ENCODE data around the gene ESR1. TPM values are rescaled to one million over a fixed set of nuclear protein-coding genes. Genes with fewer than 3 reads are reported as not detected.

Gene ESR1
- total RNA-seq, 2 experiments from 2014 or later = 0.06 TPM; not detected in 1

DNA sequence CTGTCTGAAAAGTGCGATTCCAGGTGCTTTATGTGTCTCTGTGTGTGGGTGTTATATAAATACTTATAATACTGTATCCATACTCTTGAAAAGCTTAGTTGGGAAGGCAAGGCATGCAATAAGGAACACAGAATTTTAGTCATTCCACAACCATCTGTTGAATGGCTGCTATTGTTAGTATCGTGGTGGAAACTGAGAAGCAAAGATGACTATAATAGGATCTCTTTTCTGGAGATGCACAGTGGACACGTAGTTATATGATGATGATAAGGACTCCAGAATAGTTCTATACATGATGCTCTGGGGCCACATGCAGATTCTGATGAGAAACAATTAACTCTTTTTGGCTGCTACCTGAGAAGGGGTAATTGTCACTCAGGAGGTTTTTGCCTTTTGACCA, 25.2 kb downstream of the ESR1 start:
- POLR2A ChIA-PET = interaction anchor here (0.9 to 1.0 kb wide), 2 partner anchors 14 to 41 kb away, joined by 3 read pairs; no protein-coding TSS in a partner anchor
- H3K4me1 ChIP-seq (ENCODE audit: insufficient read depth, low read length, poor library complexity, severe bottlenecking) = no peaks in the 10 kb centered on the region
- H3K36me3 ChIP-seq (ENCODE audit: insufficient read depth, low read length) = no peaks in the 10 kb centered on the region
- no peaks in the 10 kb centered on the region for H3K79me2 ChIP-seq (ENCODE audit: insufficient read depth, low read depth, low read length)
- DNase-seq (ENCODE audit: low spot score) = no peak
- no peak overlapping the region for H2AFZ ChIP-seq (ENCODE audit: low read length)
- intact Hi-C loops (cut with micrococcal nuclease; ENCODE audit: unreplicated experiment) = no loop called here
- no peak for TF ChIP-seq EZH2phosphoT487 (IDR thresholded peaks at IDR 0.05; ENCODE audit: borderline replicate concordance, low read depth, low read length)
- TF ChIP-seq, protein P1, sequence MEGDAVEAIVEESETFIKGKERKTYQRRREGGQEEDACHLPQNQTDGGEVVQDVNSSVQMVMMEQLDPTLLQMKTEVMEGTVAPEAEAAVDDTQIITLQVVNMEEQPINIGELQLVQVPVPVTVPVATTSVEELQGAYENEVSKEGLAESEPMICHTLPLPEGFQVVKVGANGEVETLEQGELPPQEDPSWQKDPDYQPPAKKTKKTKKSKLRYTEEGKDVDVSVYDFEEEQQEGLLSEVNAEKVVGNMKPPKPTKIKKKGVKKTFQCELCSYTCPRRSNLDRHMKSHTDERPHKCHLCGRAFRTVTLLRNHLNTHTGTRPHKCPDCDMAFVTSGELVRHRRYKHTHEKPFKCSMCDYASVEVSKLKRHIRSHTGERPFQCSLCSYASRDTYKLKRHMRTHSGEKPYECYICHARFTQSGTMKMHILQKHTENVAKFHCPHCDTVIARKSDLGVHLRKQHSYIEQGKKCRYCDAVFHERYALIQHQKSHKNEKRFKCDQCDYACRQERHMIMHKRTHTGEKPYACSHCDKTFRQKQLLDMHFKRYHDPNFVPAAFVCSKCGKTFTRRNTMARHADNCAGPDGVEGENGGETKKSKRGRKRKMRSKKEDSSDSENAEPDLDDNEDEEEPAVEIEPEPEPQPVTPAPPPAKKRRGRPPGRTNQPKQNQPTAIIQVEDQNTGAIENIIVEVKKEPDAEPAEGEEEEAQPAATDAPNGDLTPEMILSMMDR (conservative IDR thresholded peaks at IDR 0.05; ENCODE audit: low read length) = no peak
- H3K27ac ChIP-seq (ENCODE audit: low read depth, low read length, poor library complexity, severe bottlenecking) = no peak overlapping the region
- CTCF ChIA-PET (ENCODE audit: unreplicated experiment) = no interaction called here
- H3K9me2 ChIP-seq (ENCODE audit: insufficient read depth, low read length) = no peaks in the 10 kb centered on the region
- no peaks in the 10 kb centered on the region for H4K20me1 ChIP-seq (ENCODE audit: insufficient read depth, low read length)
- no peaks in the 10 kb centered on the region for H3K9me3 ChIP-seq (ENCODE audit: low read length)
- BruUV-seq (replicated peaks) = no TSS peak
- no peak overlapping the region for H3K4me3 ChIP-seq (ENCODE audit: low read depth, low read length, poor library complexity, severe bottlenecking)
- H3K4me2 ChIP-seq (ENCODE audit: low read length) = no peak overlapping the region

DNA sequence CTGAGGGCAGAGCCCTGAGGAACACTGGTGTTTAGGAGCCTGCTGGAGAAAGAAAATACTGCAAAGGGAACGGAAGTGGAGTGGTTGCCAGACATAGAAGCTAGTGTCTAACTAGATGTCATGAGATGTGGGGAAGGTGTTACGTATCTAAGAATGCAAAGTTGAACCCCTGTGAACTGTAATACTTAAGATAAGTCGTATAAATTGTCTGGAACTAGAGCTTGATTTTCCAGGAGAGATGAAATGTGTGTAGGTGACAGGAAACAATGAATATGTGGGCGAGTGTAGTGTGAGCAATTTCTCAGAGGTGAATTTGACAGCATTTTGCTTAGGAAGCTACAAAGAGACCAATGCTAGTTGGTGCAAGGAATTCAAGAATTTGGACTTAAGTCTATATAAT, 27.9 kb downstream of the ESR1 start:
- BruUV-seq (replicated peaks) = no TSS peak
- Histone ChIP-seq H3K4me2 (ENCODE audit: low read length) (no peak overlapping the region), H3K36me3 (ENCODE audit: insufficient read depth, low read length) (no peaks in the 10 kb centered on the region), H4K20me1 (ENCODE audit: insufficient read depth, low read length) (no peaks in the 10 kb centered on the region), H3K79me2 (ENCODE audit: insufficient read depth, low read depth, low read length) (no peaks in the 10 kb centered on the region), H3K27ac (ENCODE audit: low read depth, low read length, poor library complexity, severe bottlenecking) (no peak overlapping the region), H3K4me1 (ENCODE audit: insufficient read depth, low read length, poor library complexity, severe bottlenecking) (no peaks in the 10 kb centered on the region), H3K9me2 (ENCODE audit: insufficient read depth, low read length) (no peaks in the 10 kb centered on the region), H2AFZ (ENCODE audit: low read length) (no peak overlapping the region), H3K9me3 (ENCODE audit: low read length) (no peaks in the 10 kb centered on the region), H3K4me3 (ENCODE audit: low read depth, low read length, poor library complexity, severe bottlenecking) (no peak overlapping the region)
- intact Hi-C loops (cut with micrococcal nuclease; ENCODE audit: unreplicated experiment) = no loop called here
- ChIA-PET POLR2A (interaction anchor here (0.6 kb wide), 1 partner anchor 14 kb away, joined by 3 read pairs; no protein-coding TSS in a partner anchor), CTCF (ENCODE audit: unreplicated experiment) (no interaction called here)
- no peak for TF ChIP-seq EZH2phosphoT487 (IDR thresholded peaks at IDR 0.05; ENCODE audit: borderline replicate concordance, low read depth, low read length)
- TF ChIP-seq, protein P1 (conservative IDR thresholded peaks at IDR 0.05; ENCODE audit: low read length) = no peak
- DNase-seq (ENCODE audit: low spot score) = no peak

DNA sequence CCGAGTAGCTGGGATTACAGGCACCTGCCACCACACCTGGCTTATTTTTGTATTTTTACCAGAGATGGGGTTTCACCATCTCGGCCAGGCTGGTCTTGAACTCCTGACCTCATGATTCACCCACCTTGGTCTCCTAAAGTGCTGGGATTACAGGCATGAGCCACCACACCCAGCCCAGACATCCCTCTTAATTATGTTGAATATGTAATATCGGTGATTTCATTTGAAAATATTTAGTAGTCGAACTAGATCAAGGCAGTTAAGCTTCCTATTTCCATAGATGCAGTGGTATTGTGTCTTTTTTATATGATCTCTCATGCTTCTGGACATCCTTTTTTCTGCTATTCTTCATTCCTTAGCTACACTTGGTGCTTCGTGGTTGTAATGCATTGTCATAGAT, 29.7 kb downstream of the ESR1 start:
- no peak overlapping the region for H3K4me3 ChIP-seq (ENCODE audit: low read depth, low read length, poor library complexity, severe bottlenecking)
- DNase-seq (ENCODE audit: low spot score) = no peak
- intact Hi-C loops (cut with micrococcal nuclease; ENCODE audit: unreplicated experiment) = no loop called here
- no peaks in the 10 kb centered on the region for H3K36me3 ChIP-seq (ENCODE audit: insufficient read depth, low read length)
- H4K20me1 ChIP-seq (ENCODE audit: insufficient read depth, low read length) = no peaks in the 10 kb centered on the region
- no peak overlapping the region for H2AFZ ChIP-seq (ENCODE audit: low read length)
- H3K4me2 ChIP-seq (ENCODE audit: low read length) = no peak overlapping the region
- no TSS peak for BruUV-seq (replicated peaks)
- TF ChIP-seq EZH2phosphoT487 (IDR thresholded peaks at IDR 0.05; ENCODE audit: borderline replicate concordance, low read depth, low read length) = no peak
- TF ChIP-seq, protein P1 (conservative IDR thresholded peaks at IDR 0.05; ENCODE audit: low read length) = no peak
- H3K9me2 ChIP-seq (ENCODE audit: insufficient read depth, low read length) = no peaks in the 10 kb centered on the region
- H3K4me1 ChIP-seq (ENCODE audit: insufficient read depth, low read length, poor library complexity, severe bottlenecking) = no peaks in the 10 kb centered on the region
- ChIA-PET CTCF (ENCODE audit: unreplicated experiment) (no interaction called here), POLR2A (no interaction called here)
- H3K9me3 ChIP-seq (ENCODE audit: low read length) = no peaks in the 10 kb centered on the region
- H3K79me2 ChIP-seq (ENCODE audit: insufficient read depth, low read depth, low read length) = no peaks in the 10 kb centered on the region
- H3K27ac ChIP-seq (ENCODE audit: low read depth, low read length, poor library complexity, severe bottlenecking) = no peak overlapping the region
